Stimulated activated CD8-positive, alpha-beta memory T cell treated with anti-CD3 and anti-CD28 coated beads, Interleukin-4, amount 100 ng/mL, for 48 hours (primary cell): Measurements from ENCODE around the gene ANKRD44.
"Not testable (repeated sequence)": the region's sequence is repeated elsewhere in the genome, so short reads cannot be mapped to it uniquely, and the experiment has no call there.

Experiments
- DNase-seq: peaks from one replicate; pipeline ENCODE4 v3.0.0-alpha.2; 2020

ANKRD44 gene

GRCh38 chr2:197010200-197011020, 300.2 kb downstream of the ANKRD44 start:
- DNase-seq, result no peak

GRCh38 chr2:197008741-197009341, 301.7 kb downstream of the ANKRD44 start:
- DNase-seq, result not testable (repeated sequence)

- DNase-seq, result no peak
Measured at GRCh38 chr2:197007716-197008628, 302.6 kb downstream of the ANKRD44 start.

DNA sequence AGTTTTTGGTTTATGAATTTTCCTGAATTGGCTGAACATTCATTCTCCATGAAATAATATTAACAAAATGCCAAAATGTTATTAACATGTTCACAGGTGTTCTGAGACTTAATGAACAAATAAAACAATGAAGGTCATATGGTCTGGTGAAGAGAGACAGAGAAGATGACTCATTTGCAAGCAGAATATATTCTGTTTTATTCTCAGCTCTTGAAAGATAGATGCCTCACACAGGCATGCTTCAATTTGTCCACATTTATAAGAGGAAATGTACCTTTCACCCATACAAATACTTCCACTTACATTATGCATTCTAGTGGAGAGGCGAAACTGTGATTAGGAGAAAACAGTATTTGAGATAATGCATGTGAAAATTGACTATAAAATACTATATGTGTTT, 308.7 kb downstream of the ANKRD44 start:
- DNase-seq, result no peak

GRCh38 chr2:196995757-196996314, 314.7 kb downstream of the ANKRD44 start:
- no peak for DNase-seq

GRCh38 chr2:196994764-196995163, 315.8 kb downstream of the ANKRD44 start:
- no peak for DNase-seq

GRCh38 chr2:196993617-196994016, 317.0 kb downstream of the ANKRD44 start:
- no peak for DNase-seq

DNA sequence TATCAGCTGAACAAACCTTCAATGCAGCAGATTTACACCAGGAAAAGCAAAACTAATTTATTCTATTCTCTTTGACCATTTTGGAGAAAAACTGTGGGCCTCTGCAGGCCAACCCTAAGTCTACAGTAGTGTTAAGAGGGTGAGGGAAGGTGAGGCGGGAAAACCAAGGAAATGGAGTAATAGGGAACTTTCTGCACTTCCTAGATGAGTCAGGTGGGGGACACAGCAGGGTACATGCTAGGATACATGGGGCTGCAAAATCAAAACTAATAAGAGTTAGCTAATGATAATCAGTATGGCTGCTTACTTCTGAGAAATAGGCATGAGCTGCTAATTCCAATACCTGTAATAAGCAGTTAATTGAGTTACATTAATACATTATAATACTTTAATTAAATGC, 318.1 kb downstream of the ANKRD44 start:
- no peak for DNase-seq

DNA sequence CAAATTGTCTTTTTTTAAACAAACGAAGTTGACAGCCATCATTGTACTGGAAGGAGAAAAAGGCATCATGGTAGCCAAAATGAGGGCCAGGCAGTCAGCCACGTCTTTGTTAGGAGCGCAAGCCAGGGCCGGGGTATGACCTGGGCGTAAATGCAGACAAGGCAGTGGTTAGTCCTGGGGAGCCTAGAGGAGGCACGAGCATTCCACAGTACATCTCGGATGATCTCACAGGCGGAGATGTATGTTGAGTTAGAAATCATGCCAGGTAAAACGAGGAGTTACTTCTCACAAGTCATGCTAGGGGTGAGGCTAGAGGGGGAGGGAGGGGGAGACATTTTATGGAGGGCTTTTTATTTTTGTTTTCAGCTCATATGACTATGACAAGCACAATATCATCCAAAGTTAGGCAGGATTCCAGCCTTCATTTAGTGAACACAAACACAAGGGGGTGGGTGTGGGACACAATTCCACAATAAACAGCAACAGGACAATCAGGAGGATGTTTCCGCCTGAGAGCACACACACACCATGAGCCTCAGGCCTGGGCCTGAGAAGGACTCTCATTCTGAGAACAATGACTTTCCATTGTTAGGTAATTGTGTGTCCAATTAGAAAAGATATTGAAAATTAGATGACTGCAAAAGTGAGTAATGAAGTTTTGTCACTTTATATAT, 319.7 kb downstream of the ANKRD44 start:
- DNase-seq, result no peak

GRCh38 chr2:196990092-196990491, 320.5 kb downstream of the ANKRD44 start:
- no peak for DNase-seq

GRCh38 chr2:196989496-196989895, 321.1 kb downstream of the ANKRD44 start:
- no peak for DNase-seq

GRCh38 chr2:196988639-196989038, 321.9 kb downstream of the ANKRD44 start:
- no peak for DNase-seq

DNA sequence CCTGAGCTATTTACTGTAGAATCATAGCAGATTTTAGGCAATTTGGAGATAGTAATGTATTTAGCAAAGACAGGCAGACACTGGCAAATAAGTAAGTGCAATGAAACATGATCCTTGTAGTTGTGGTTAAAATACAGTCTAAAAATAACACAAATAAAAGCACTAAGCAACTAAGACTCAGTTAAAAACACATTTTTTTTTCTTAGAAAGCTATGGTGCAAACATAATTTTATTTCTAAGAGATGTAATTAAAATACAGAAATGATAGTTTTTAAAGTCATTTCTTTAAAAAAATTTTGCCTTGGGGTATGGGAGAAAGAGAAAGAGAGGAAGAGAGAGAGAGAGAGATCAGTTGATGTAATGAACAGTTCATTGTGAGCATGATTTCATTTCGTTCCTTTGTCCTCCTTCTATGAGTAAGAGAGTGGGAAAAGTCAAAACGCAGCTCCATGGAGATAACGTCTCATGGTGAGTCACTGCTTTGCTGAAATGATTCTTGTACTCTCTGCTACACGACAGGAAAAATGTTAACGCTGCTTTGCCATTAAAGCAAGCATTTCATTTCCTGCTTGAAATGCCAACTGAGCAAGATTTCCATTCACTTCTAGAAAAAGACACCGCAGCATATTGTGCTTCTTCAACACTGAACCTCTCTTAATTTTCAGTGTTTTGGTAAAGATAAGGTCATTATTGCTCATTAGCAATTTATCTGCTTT, 322.8 kb downstream of the ANKRD44 start:
- no peak for DNase-seq

GRCh38 chr2:196987298-196987648, 323.3 kb downstream of the ANKRD44 start:
- no peak for DNase-seq

- no peak for DNase-seq
Measured at GRCh38 chr2:196985511-196986183, 324.9 kb downstream of the ANKRD44 start.

- DNase-seq, result no peak
Measured at GRCh38 chr2:196984903-196985302, 325.7 kb downstream of the ANKRD44 start.

DNA sequence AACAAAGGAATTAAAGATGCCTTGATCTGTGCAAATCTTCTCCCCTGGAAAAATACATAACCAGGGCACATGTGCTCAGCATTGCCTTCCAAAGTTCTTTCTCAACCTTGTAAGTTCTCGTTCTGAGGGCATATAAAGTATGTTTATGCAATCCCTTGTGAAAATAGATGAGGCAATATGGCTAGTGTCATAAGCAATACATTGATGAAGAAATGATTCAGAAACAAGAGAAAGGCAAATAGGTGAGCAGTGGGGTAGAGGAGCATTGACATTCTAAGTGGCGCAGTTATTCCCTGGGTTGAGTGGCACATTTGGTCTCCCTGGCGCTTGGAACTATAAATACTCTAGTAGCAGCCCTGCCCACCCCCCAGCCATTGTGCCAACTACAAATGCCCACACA, 326.6 kb downstream of the ANKRD44 start:
- no peak for DNase-seq

DNA sequence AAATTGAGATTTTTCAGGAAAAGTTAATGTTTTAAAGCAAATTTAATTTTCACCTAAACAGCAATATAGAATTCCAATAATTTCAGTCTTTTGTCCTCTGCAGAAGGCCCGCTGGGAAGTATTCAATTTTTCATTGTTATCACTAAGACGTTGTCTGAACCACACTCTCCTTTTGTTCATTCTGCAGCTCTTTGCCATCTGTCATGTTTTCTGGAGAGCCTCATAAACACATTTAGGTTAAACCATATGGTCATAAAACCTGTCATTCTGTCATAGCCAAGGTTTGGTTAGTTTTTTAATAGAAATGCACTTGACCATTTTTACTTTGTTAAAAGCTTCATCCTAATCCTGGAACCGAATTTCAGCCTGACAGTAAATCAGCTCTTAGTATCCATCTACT, 330.1 kb downstream of the ANKRD44 start:
- DNase-seq, result no peak

DNA sequence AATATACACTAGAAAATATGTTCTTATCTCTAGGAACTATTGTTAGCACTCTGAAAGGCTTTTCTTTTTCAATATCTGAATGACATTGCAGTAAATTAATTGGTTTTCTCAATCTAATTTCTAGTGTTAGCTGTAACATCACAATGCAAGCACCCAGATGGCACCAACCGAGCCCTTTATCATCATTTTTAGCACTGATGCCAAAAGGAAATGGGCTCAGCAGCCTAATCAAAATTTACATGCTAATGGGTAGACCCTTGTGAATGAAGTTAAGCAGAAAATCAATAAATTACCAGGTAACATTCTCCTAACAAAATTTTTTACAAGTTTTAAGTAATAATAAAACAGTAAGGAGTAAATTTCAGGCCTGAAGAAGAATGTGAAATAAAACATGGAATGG, 330.6 kb downstream of the ANKRD44 start:
- DNase-seq, result no peak

DNA sequence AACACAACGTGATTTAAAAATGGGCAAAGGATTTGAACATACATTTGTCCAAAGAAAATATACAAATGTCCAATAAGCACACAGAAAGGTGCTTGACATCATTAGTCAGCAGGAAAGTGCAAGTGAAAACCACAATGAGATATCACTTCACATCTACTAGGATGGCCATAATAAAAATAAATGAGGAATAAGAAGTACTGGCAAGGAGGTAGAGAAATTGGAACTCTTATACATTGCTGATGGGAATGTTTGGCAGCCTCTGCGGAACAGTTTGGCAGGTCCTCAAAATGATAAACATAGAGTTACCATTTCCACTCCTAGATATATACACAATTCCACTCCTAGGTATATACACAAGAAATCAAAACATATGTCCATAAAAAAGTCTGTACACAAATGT, 333.1 kb downstream of the ANKRD44 start:
- DNase-seq, result no peak

DNA sequence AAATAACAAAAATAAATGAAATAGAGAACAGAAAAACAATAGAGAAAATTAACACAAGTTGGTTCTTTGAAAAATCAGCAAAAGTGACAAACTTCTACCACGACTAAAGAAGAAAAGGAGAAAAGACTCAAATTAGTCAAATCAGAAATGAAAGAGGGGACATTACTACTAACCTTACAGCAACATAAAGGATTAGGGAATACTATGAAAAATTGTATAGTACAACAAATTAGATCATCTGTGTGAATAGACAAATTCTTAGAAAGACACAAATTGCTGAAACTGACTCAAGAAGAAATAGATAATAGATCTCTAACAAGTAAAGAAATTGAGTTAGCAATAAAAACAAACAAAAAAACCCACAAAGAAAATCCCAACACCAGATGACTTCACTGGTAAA, 335.6 kb downstream of the ANKRD44 start:
- DNase-seq, result no peak
